GM12878 (cell line): Measurements from ENCODE around the gene MRPS15. TPM values are rescaled to one million over a fixed set of nuclear protein-coding genes. Genes with fewer than 3 reads are reported as not detected.

Source experiments
- BCL11A ChIP-seq: IDR thresholded peaks from 2 replicates; pipeline ENCODE4 v1.6.1; 2011; ENCODE audit warnings: low read depth, low read length
- BCL3 ChIP-seq: IDR thresholded peaks from 2 replicates; pipeline ENCODE4 v1.6.1; 2011; ENCODE audit warnings: borderline replicate concordance, low read depth, mild to moderate bottlenecking, moderate library complexity, low read length; ENCODE audit not compliant: insufficient read depth, poor library complexity, severe bottlenecking
- CBFB ChIP-seq: IDR thresholded peaks from 2 replicates; pipeline ENCODE4 v1.6.1; 2016; ENCODE audit warnings: antibody characterized with exemption, low read depth
- CBX5 ChIP-seq: sonication (generic); IDR thresholded peaks from 2 replicates; pipeline ENCODE4 v1.6.1; 2016; ENCODE audit warnings: low read depth, moderate library complexity, mild to moderate bottlenecking, inconsistent platforms
- CEBPB ChIP-seq, 2 experiments: fragments of 150-350 bp in 1 of 2; IDR thresholded peaks; 2 replicates each; pipeline ENCODE4 v1.6.1; 2012 to 2014; ENCODE audit warnings: low read depth in 2 of 2, low read length in 2 of 2, borderline replicate concordance in 1 of 2, inconsistent platforms in 1 of 2
- ELK1 ChIP-seq: IDR thresholded peaks from 2 replicates; pipeline ENCODE4 v1.6.1; 2012; ENCODE audit warnings: low read depth, low read length, improper control_type of control experiment
- ESRRA ChIP-seq: IDR thresholded peaks from 2 replicates; pipeline ENCODE4 v1.6.1; 2012; ENCODE audit warnings: mild to moderate bottlenecking, low read length, improper control_type of control experiment
- FOS ChIP-seq: IDR thresholded peaks from 3 replicates; pipeline ENCODE4 v1.6.1; 2011; ENCODE audit warnings: borderline replicate concordance; ENCODE audit not compliant: insufficient read length; ENCODE audit errors: extremely low read depth
- FOXM1 ChIP-seq: IDR thresholded peaks from 2 replicates; pipeline ENCODE4 v1.6.1; 2012; ENCODE audit warnings: low read depth, mild to moderate bottlenecking, inconsistent platforms, low read length, moderate library complexity
- HCFC1 ChIP-seq: fragments of 150-350 bp; IDR thresholded peaks from 2 replicates; pipeline ENCODE4 v1.6.1; 2014; ENCODE audit warnings: low read length
- HDGF ChIP-seq: fragments of 450-650 bp; IDR thresholded peaks from 2 replicates; pipeline ENCODE4 v1.6.1; 2016; ENCODE audit warnings: antibody characterized with exemption
- IRF3 ChIP-seq: fragments of 450-650 bp; IDR thresholded peaks from 2 replicates; pipeline ENCODE4 v1.6.1; 2014; ENCODE audit warnings: mild to moderate bottlenecking
- IRF4 ChIP-seq: IDR thresholded peaks from 2 replicates; pipeline ENCODE4 v1.6.1; 2011; ENCODE audit warnings: low read depth, low read length
- IRF5 ChIP-seq: fragments of 450-650 bp; IDR thresholded peaks from 2 replicates; pipeline ENCODE4 v1.6.1; 2017; ENCODE audit warnings: borderline replicate concordance
- JUND ChIP-seq: IDR thresholded peaks from 2 replicates; pipeline ENCODE4 v1.6.1; 2012; ENCODE audit warnings: low read depth, mild to moderate bottlenecking, low read length, improper control_type of control experiment, moderate library complexity
- MEF2B ChIP-seq: fragments of 450-650 bp; IDR thresholded peaks from 2 replicates; pipeline ENCODE4 v1.6.1; 2018; ENCODE audit warnings: mild to moderate bottlenecking, moderate library complexity; ENCODE audit not compliant: partially characterized antibody, poor library complexity, severe bottlenecking
- NFYA ChIP-seq: IDR thresholded peaks from 2 replicates; pipeline ENCODE4 v1.6.1; 2011; ENCODE audit warnings: low read depth, mild to moderate bottlenecking, low read length, improper control_type of control experiment, borderline replicate concordance
- NR2C1 ChIP-seq: fragments of 450-650 bp; IDR thresholded peaks from 2 replicates; pipeline ENCODE4 v1.6.1; 2017; ENCODE audit warnings: antibody characterized with exemption, mild to moderate bottlenecking, moderate library complexity
- PML ChIP-seq: IDR thresholded peaks from 2 replicates; pipeline ENCODE4 v1.6.1; 2012; ENCODE audit warnings: low read length, inconsistent platforms
- POLR2AphosphoS5 ChIP-seq: IDR thresholded peaks from 2 replicates; pipeline ENCODE4 v1.6.1; 2011; ENCODE audit warnings: mild to moderate bottlenecking, low read length, inconsistent platforms
- SMC3 ChIP-seq: IDR thresholded peaks from 2 replicates; pipeline ENCODE4 v1.6.1; 2011; ENCODE audit warnings: low read length, improper control_type of control experiment, borderline replicate concordance
- SP1 ChIP-seq: IDR thresholded peaks from one replicate; pipeline ENCODE4 v1.6.1; 2011; ENCODE audit warnings: low read depth, low read length
- STAT3 ChIP-seq: IDR thresholded peaks from 2 replicates; pipeline ENCODE4 v1.6.1; 2011; ENCODE audit warnings: low read depth, low read length, improper control_type of control experiment
- SUPT20H ChIP-seq: IDR thresholded peaks from 2 replicates; pipeline ENCODE4 v1.6.1; 2011; ENCODE audit warnings: low read depth, mild to moderate bottlenecking, low read length, moderate library complexity, borderline replicate concordance; ENCODE audit not compliant: control insufficient read depth
- TBL1XR1 ChIP-seq: IDR thresholded peaks from 2 replicates; pipeline ENCODE4 v1.6.1; 2012; ENCODE audit warnings: low read depth, low read length, improper control_type of control experiment
- TCF12 ChIP-seq: IDR thresholded peaks from 2 replicates; pipeline ENCODE4 v1.6.1; 2011; ENCODE audit warnings: low read depth, mild to moderate bottlenecking, low read length
- ZZZ3 ChIP-seq: IDR thresholded peaks from 2 replicates; pipeline ENCODE4 v1.6.1; 2011; ENCODE audit warnings: low read depth; ENCODE audit not compliant: control insufficient read depth, insufficient read length
- polyA plus RNA-seq, 11 experiments: library from polyadenylated mRNA; depleted of rRNA in 4 of 11; unstranded in 6 of 11; stranded (reverse) in 5 of 11; fragments of >200 nt; fragmentation: Nextera tagmentation in 4 of 11; fragmentation: Illumina TruSeq in 1 of 11; extraction: Ambion mirVana in 4 of 11; extraction: Trizol in 1 of 11; gene quantifications; 1 replicate in 1 of 11; 2 replicates in 10 of 11; pipeline versions ENCODE4 v1.2.1 to v1.2.3, GENCODE V29; 2011 to 2016; ENCODE audit warnings: inconsistent platforms in 2 of 11, missing spikeins in 2 of 11, low read depth in 1 of 11
- total RNA-seq, 4 experiments: library from RNA; depleted of rRNA in 3 of 4; stranded (reverse); fragments of >200 nt in 3 of 4; fragmentation: Illumina TruSeq in 1 of 4; extraction: Trizol in 1 of 4; gene quantifications; 2 replicates each; pipeline versions ENCODE4 v1.2.1 to v1.2.3, GENCODE V29; 2013 to 2021

The MRPS15 gene
- total and polyA plus RNA-seq, 10 of the 15 experiments (the other 5 are each of a cell fraction or from before 2014, with no cell fraction given) = 41.1 to 207 (median 107) TPM

- peak; percentile 69 for TF ChIP-seq NFYA
- no peak for TF ChIP-seq ESRRA
- TF ChIP-seq CEBPB (IDR thresholded peaks at IDR 0.05; ENCODE audit: borderline replicate concordance in 1 of 2, low read depth in 2 of 2, low read length in 2 of 2) = no peak
- peak; percentile 89 for TF ChIP-seq IRF3
- TF ChIP-seq ELK1 = no peak
- 0 out of 2 replicates have a peak, but pooled peaks have one; percentile 17 for TF ChIP-seq TCF12
- TF ChIP-seq FOS = peak; percentile 88
- TF ChIP-seq IRF5 = no peak
- peak; percentile 99 for TF ChIP-seq SP1
- TF ChIP-seq SMC3 = no peak
- peak; percentile 25; the same call in 1 of the 2 replicates for TF ChIP-seq CBFB
- TF ChIP-seq POLR2AphosphoS5 = peak; percentile 86
- no peak for TF ChIP-seq SUPT20H
- TF ChIP-seq TBL1XR1 = no peak
- TF ChIP-seq PML = no peak
- no peak for TF ChIP-seq ZZZ3
- no peak for TF ChIP-seq JUND
- peak; percentile 80; the same call in 1 of the 2 replicates for TF ChIP-seq HDGF
- peak; percentile 99 for TF ChIP-seq MEF2B
- TF ChIP-seq FOXM1 = no peak
- no peak for TF ChIP-seq IRF4
- no peak for TF ChIP-seq STAT3
- no peak for TF ChIP-seq NR2C1
- TF ChIP-seq CBX5 = no peak
- TF ChIP-seq HCFC1 = peak; percentile 66
- no peak for TF ChIP-seq BCL3
- no peak for TF ChIP-seq BCL11A
These were observed 13.8 kb downstream of the MRPS15 start, which contains the start of gene OSCP1 (continued) for GRCh38 chr1:36450270-36450918.
